Loucy (cell line): Measurements from ENCODE around the gene TEPSIN.

Source experiments
- H2AFZ ChIP-seq: fragments of 200-600 bp; sonication (generic); 2 replicates; pipeline ENCODE4 v1.6.0; 2016; ENCODE audit warnings: antibody characterized with exemption, mild to moderate bottlenecking, low read length, moderate library complexity
- H3F3A ChIP-seq: fragments of 200-600 bp; 2 replicates; pipeline ENCODE4 v1.6.0; 2016; ENCODE audit warnings: antibody characterized with exemption, low read depth, mild to moderate bottlenecking
- H3K27me3 ChIP-seq: fragments of 200-600 bp; sonication (generic); 2 replicates; pipeline ENCODE4 v1.6.1; 2014; ENCODE audit warnings: low read length, mild to moderate bottlenecking; ENCODE audit not compliant: insufficient read depth, poor library complexity, severe bottlenecking
- H3K36me3 ChIP-seq: fragments of 200-600 bp; sonication (generic); 2 replicates; pipeline ENCODE4 v1.6.1; 2016; ENCODE audit warnings: low read length; ENCODE audit not compliant: insufficient read depth
- H3K4me1 ChIP-seq: fragments of 200-600 bp; sonication (generic); 2 replicates; pipeline ENCODE4 v1.5.1; 2014; ENCODE audit warnings: low read length, mild to moderate bottlenecking; ENCODE audit not compliant: insufficient read depth, poor library complexity, severe bottlenecking
- H3K4me2 ChIP-seq: fragments of 200-600 bp; sonication (generic); 2 replicates; pipeline ENCODE4 v1.6.0; 2014; ENCODE audit warnings: antibody characterized with exemption, low read length, low read depth, mild to moderate bottlenecking; ENCODE audit not compliant: poor library complexity, severe bottlenecking
- H3K4me3 ChIP-seq: fragments of 200-600 bp; sonication (generic); 2 replicates; pipeline ENCODE4 v1.5.1; 2014; ENCODE audit warnings: low read length, mild to moderate bottlenecking, mixed read lengths; ENCODE audit not compliant: poor library complexity, severe bottlenecking
- H3K79me2 ChIP-seq: fragments of 200-600 bp; sonication (generic); 2 replicates; pipeline ENCODE4 v1.6.1; 2014; ENCODE audit warnings: low read length; ENCODE audit not compliant: insufficient read depth
- H3K9ac ChIP-seq: fragments of 200-600 bp; sonication (generic); 2 replicates; pipeline ENCODE4 v1.6.0; 2014; ENCODE audit warnings: mild to moderate bottlenecking, low read depth, low read length, moderate library complexity; ENCODE audit not compliant: poor library complexity, severe bottlenecking
- H3K9me2 ChIP-seq: fragments of 200-600 bp; sonication (generic); replicated peaks from 2 replicates; pipeline ENCODE4 v1.6.1; 2016; ENCODE audit warnings: low read depth, low read length, mixed read lengths
- H3K9me3 ChIP-seq: fragments of 200-600 bp; sonication (generic); 2 replicates; pipeline ENCODE4 v1.6.1; 2014; ENCODE audit warnings: mild to moderate bottlenecking, antibody characterized with exemption, low read length, low read depth; ENCODE audit not compliant: insufficient read depth
- H4K20me1 ChIP-seq: fragments of 200-600 bp; sonication (generic); 2 replicates; pipeline ENCODE4 v1.6.0; 2014; ENCODE audit warnings: antibody characterized with exemption, low read length, mild to moderate bottlenecking; ENCODE audit not compliant: insufficient read depth, poor library complexity, severe bottlenecking
- EZH2phosphoT487 ChIP-seq: fragments of 200-600 bp; IDR thresholded peaks from 2 replicates; pipeline ENCODE4 v1.6.1; 2018; ENCODE audit warnings: antibody characterized with exemption, mild to moderate bottlenecking, moderate library complexity, borderline replicate concordance
- TF ChIP-seq, protein P1 (sequence below): fragments of 200-600 bp; sonication (generic); conservative IDR thresholded peaks from 2 replicates; pipeline ENCODE4 v1.5.1; 2014; ENCODE audit warnings: mild to moderate bottlenecking, antibody characterized with exemption, low read length

The TEPSIN gene

DNA sequence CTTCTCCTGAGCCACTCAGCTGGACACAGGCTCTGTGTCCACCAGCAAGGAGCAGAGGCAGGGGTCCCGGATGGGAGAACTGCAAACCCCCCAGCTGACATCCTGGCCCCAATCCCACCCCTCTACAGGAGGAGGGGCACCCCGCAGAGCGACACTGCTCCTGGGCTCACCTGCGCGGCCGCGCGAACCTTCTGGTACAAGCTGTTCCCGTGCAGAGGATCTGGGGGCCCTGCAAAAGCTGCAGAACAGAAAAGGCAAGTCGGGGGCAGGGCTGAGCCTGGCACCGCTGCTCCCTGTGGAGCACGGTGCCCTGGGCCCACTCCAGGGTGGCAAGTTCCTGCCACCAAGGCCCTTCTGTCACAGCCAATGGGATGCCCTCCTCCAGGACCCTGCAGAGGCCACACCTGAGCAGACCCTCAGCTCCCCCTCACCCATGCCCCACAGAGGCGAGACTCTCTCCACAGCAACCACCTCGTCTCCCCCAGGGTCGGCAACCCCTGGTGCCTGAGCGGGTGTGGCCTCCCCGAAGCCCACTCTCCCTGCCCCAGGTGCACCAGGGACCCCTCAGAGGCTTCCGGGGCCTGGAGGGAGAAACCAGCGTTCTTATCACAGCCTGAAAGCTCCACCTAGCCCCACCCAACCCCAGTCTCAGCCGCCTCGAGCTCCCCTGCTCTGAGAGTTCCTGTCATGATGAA is 4.9 kb downstream of the TEPSIN start:
- no peak overlapping the region for H2AFZ ChIP-seq
- no peak overlapping the region for H3K9ac ChIP-seq
- peaks cover 17% of the 10 kb centered on the region; the same call in 1 of the 2 replicates for H3K36me3 ChIP-seq
- H3K4me2 ChIP-seq, result no peak overlapping the region
- H3K79me2 ChIP-seq, result peaks cover 34% of the 10 kb centered on the region
- peaks cover 6% of the 10 kb centered on the region for H4K20me1 ChIP-seq
- H3K9me2 ChIP-seq, result no peaks in the 10 kb centered on the region
- no peaks in the 10 kb centered on the region for H3K27me3 ChIP-seq
- peaks cover 18% of the 10 kb centered on the region for H3K4me1 ChIP-seq
- H3K4me3 ChIP-seq, result no peak overlapping the region
- no peaks in the 10 kb centered on the region for H3F3A ChIP-seq
- H3K9me3 ChIP-seq, result no peaks in the 10 kb centered on the region
- TF ChIP-seq EZH2phosphoT487, result no peak
- TF ChIP-seq, protein P1, sequence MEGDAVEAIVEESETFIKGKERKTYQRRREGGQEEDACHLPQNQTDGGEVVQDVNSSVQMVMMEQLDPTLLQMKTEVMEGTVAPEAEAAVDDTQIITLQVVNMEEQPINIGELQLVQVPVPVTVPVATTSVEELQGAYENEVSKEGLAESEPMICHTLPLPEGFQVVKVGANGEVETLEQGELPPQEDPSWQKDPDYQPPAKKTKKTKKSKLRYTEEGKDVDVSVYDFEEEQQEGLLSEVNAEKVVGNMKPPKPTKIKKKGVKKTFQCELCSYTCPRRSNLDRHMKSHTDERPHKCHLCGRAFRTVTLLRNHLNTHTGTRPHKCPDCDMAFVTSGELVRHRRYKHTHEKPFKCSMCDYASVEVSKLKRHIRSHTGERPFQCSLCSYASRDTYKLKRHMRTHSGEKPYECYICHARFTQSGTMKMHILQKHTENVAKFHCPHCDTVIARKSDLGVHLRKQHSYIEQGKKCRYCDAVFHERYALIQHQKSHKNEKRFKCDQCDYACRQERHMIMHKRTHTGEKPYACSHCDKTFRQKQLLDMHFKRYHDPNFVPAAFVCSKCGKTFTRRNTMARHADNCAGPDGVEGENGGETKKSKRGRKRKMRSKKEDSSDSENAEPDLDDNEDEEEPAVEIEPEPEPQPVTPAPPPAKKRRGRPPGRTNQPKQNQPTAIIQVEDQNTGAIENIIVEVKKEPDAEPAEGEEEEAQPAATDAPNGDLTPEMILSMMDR, result no peak

DNA sequence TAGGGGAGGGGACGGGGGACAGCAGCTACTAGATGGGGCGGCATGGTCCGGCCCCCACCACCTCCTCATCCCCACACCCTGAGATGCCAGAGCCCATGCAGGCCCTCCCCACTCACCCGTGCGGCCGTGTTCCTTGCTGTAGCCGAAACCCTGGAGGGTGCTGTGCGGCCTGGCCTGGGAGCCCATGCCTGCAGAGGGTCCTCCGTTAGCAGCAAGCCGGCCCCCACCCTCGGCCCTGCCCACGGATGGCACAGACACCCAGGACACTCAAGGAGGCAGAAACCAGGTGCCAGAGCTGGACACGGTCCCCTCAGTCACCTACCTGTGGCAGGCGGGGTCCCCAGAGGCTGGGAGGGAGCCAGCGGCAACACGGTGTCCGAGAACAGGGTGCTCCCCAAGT is 5.5 kb downstream of the TEPSIN start:
- Histone ChIP-seq H3K27me3 (no peaks in the 10 kb centered on the region), H3F3A (no peaks in the 10 kb centered on the region; the same call in 1 of the 2 replicates), H3K79me2 (peaks cover 29% of the 10 kb centered on the region), H3K4me2 (no peak overlapping the region), H3K9me2 (no peaks in the 10 kb centered on the region), H3K36me3 (peaks cover 17% of the 10 kb centered on the region; the same call in 1 of the 2 replicates), H3K9ac (no peak overlapping the region), H3K9me3 (no peaks in the 10 kb centered on the region), H3K4me3 (no peak overlapping the region), H2AFZ (no peak overlapping the region), H4K20me1 (peaks cover 6% of the 10 kb centered on the region), H3K4me1 (peaks cover 18% of the 10 kb centered on the region)
- no peak for TF ChIP-seq EZH2phosphoT487
- TF ChIP-seq, protein P1, result no peak

DNA sequence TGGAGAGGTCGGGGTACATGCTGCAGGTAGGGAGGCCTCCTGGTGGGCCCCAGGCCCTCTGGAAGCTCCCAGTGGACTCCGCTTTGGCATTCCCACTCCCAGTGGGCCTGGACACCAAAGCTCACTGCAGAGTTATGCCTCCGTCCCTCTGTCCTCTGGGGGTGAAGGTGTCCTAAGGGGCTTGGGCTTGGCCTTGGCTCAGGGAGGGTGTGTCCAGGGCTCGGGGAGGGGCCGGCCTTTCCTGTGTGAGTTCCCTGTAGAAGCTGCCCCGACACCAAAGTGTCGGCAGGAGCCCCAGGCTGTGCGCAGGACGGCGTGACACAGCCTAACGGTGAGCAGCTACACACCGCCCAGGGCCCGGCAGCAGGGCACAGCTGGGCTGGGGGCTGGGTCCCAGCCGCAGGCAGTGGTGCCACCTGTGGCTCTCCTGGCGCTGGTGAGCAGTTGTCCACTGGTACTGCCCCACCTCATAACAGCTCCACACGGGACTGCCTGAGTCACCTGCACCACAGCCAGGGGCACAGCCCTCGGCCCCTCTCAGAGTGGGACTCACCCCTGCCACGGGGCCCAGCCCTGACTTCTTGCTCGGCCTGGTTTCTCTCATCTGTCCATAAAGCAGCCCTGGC is 6.1 kb downstream of the TEPSIN start:
- Histone ChIP-seq H4K20me1 (peaks cover 6% of the 10 kb centered on the region), H3K36me3 (peaks cover 17% of the 10 kb centered on the region; the same call in 1 of the 2 replicates), H3K27me3 (no peaks in the 10 kb centered on the region), H3K79me2 (peaks cover 23% of the 10 kb centered on the region), H3K4me1 (peaks cover 17% of the 10 kb centered on the region), H3F3A (no peaks in the 10 kb centered on the region; the same call in 1 of the 2 replicates), H3K4me2 (no peak overlapping the region), H3K9ac (no peak overlapping the region), H3K4me3 (no peak overlapping the region), H3K9me3 (no peaks in the 10 kb centered on the region), H2AFZ (no peak overlapping the region), H3K9me2 (no peaks in the 10 kb centered on the region)
- no peak for TF ChIP-seq EZH2phosphoT487
- TF ChIP-seq, protein P1, result no peak
